ENCODE data around the gene SAMD14. TPM values are rescaled to one million over a fixed set of nuclear protein-coding genes. Genes with fewer than 3 reads are reported as not detected.

SAMD14 gene
- total RNA-seq, 2 donors from 2014 or later = 2.5 to 7.4 TPM

DNA sequence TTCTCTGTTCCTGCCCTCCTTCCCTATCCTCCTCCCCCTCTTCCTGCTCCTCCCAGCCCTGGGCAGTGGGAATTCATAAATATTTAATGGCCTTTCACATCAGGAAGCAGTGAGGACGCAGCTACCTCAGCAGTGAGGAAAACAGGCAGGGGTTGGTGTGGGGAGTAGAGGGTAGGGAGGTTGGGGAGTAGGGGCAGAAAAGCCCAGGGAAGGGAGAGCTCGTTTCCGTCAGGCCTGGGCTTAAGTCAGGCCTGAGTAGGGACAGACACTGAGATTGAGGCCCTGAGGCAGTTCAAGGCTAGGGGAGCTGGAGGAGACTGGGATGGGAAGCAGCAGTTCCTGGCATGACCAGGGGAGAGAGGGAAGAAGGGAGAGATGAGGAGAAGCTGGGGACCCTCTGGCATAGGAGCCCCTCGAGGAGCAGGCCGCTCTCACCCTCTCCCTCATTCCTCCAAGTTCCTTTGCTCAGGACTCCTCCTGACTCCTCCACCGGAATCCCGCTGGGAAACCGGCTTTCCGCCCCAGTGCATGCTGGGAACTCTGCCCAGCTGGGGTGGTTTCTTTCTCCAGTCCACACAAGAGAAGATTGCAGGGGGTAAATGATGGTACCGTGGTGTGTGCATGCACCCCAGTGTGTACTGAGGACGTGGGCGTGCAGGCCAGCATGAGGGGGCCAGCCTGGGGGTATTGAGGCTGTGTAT is 6.2 kb downstream of the SAMD14 start:
- Histone ChIP-seq H3K4me1 (replicated peaks) (no peaks in the 10 kb centered on the region), H3K36me3 (no peaks in the 10 kb centered on the region), H3K4me3 (no peak overlapping the region), H3K9me3 (no peaks in the 10 kb centered on the region), H3K27me3 (replicated peaks; ENCODE audit: insufficient read depth) (peaks cover 1% of the 10 kb centered on the region), H3K27ac (no peak overlapping the region)
- 48% methylated on average over 12 of the region's 12 CpGs for WGBS
- DNase-seq (ENCODE audit: low spot score) = no peak
- intact Hi-C loops (cut with DNase I) = no loop called here
- TF ChIP-seq POLR2A (IDR thresholded peaks at IDR 0.05) = no peak
- no peak for TF ChIP-seq POLR2AphosphoS5 (IDR thresholded peaks at IDR 0.05)
- TF ChIP-seq, protein P1, sequence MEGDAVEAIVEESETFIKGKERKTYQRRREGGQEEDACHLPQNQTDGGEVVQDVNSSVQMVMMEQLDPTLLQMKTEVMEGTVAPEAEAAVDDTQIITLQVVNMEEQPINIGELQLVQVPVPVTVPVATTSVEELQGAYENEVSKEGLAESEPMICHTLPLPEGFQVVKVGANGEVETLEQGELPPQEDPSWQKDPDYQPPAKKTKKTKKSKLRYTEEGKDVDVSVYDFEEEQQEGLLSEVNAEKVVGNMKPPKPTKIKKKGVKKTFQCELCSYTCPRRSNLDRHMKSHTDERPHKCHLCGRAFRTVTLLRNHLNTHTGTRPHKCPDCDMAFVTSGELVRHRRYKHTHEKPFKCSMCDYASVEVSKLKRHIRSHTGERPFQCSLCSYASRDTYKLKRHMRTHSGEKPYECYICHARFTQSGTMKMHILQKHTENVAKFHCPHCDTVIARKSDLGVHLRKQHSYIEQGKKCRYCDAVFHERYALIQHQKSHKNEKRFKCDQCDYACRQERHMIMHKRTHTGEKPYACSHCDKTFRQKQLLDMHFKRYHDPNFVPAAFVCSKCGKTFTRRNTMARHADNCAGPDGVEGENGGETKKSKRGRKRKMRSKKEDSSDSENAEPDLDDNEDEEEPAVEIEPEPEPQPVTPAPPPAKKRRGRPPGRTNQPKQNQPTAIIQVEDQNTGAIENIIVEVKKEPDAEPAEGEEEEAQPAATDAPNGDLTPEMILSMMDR (IDR thresholded peaks at IDR 0.05) = no peak

DNA sequence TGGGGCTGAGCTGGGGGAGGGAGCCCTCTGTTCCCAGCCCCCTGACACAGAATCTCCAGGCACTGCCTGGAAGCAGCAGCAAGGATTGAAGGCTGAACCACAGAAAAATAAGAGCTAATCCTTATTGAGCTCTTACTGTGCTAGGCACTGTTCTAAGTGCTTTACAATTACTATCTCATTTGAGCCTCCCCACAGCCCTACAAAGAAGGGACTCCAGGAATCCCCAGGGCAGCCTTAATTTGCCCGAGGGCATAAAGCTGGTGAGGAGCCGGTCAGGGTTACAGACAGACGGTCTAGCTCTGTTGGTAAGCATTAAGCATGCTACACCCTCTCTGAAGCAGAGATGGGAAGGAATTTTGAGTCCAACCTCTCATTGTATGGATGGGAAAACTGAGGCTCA is 7.0 kb downstream of the SAMD14 start:
- Histone ChIP-seq H3K27me3 (replicated peaks; ENCODE audit: insufficient read depth) (no peaks in the 10 kb centered on the region), H3K9me3 (no peaks in the 10 kb centered on the region), H3K27ac (no peak overlapping the region), H3K4me3 (no peak overlapping the region), H3K36me3 (no peaks in the 10 kb centered on the region), H3K4me1 (replicated peaks) (no peaks in the 10 kb centered on the region)
- no peak for DNase-seq (ENCODE audit: low spot score)
- WGBS = 83% methylated on average over 3 of the region's 3 CpGs
- intact Hi-C loops (cut with DNase I) = no loop called here
- TF ChIP-seq, protein P1 (IDR thresholded peaks at IDR 0.05) = no peak
- TF ChIP-seq POLR2A (IDR thresholded peaks at IDR 0.05) = no peak
- no peak for TF ChIP-seq POLR2AphosphoS5 (IDR thresholded peaks at IDR 0.05)

DNA sequence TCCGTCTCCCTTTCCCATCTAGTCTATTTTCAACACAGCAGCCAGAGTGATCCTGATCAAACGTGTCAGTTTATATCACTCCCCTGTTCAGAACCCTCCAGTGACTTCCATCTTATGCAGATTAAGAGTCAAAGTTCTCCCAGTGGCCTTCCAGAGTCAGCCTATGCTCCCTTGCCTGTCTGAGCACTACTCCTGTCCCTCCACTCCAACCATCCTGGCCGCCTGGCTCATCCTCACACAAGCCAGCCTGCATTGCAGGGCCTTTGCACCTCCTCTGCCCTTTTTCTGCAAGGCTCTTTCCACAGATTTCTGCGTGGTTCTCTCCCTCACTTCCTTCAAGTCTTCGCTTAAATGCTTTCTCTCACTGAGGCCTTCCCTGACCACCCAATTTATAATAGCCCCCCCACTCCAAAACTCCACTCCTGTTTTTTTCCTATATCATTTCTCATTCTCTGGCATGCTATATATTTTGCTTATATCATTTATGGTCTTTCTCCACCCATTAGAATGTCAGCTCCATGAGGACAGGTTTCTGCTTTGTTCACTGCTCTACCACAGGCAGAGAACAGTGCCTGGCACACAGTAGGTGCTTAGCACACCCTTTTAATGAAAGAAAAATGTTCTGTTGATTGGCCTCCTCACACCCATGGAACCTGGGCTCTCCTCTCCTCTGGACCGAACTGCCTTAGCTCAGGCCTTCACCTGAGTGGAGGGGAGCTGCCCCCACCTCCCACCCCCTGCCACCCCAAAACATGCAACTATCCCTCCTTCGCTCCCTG is 9.3 kb downstream of the SAMD14 start:
- H3K4me1 ChIP-seq (replicated peaks) = no peaks in the 10 kb centered on the region
- H3K27ac ChIP-seq = no peak overlapping the region
- H3K36me3 ChIP-seq = no peaks in the 10 kb centered on the region
- 89% methylated on average over 7 of the region's 7 CpGs for WGBS
- intact Hi-C loops (cut with DNase I) = no loop called here
- no peak for DNase-seq (ENCODE audit: low spot score)
- H3K27me3 ChIP-seq (replicated peaks; ENCODE audit: insufficient read depth) = no peaks in the 10 kb centered on the region
- TF ChIP-seq POLR2A (IDR thresholded peaks at IDR 0.05) (no peak), POLR2AphosphoS5 (IDR thresholded peaks at IDR 0.05) (no peak)
- TF ChIP-seq, protein P1 (IDR thresholded peaks at IDR 0.05) = no peak
- no peak overlapping the region for H3K4me3 ChIP-seq
- no peaks in the 10 kb centered on the region for H3K9me3 ChIP-seq

DNA sequence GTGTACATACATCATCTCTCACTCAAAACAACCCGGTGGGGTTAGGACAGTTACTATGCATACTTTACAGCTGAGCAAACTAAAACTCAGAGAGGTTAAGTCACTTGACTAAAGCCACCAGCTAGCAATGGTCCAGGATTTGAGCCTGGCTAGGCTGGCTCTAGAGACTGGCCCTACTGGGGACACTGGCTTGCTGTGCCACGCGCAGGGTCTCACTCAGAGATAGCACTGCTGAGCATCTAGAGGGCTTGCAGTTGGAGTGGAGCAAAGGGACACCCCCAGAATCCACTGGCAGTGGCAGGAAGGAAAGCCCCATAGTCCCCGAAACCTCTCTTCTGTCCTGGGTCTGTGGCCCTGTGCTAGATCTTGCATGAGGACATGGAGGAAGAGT is 11.1 kb downstream of the SAMD14 start:
- no peak overlapping the region for H3K4me3 ChIP-seq
- WGBS = 82% methylated on average over 4 of the region's 4 CpGs
- DNase-seq (ENCODE audit: low spot score) = no peak
- H3K27me3 ChIP-seq (replicated peaks; ENCODE audit: insufficient read depth) = no peaks in the 10 kb centered on the region
- TF ChIP-seq, protein P1 (IDR thresholded peaks at IDR 0.05) = no peak
- TF ChIP-seq POLR2AphosphoS5 (IDR thresholded peaks at IDR 0.05) (no peak), POLR2A (IDR thresholded peaks at IDR 0.05) (no peak)
- H3K27ac ChIP-seq = no peak overlapping the region
- no peaks in the 10 kb centered on the region for H3K4me1 ChIP-seq (replicated peaks)
- intact Hi-C loops (cut with DNase I) = loop anchor here (5.0 kb wide), 1 partner anchor 33 kb away; the partner anchor contains the start of gene PPP1R9B
- H3K36me3 ChIP-seq = no peaks in the 10 kb centered on the region
- H3K9me3 ChIP-seq = no peaks in the 10 kb centered on the region
